DOHH2 (cell line): ENCODE data around the gene SEMA3D.

Experiments used
- CTCF ChIP-seq: fragments of 200-600 bp; sonication (generic); IDR thresholded peaks from one replicate; pipeline ENCODE4 v1.5.1; 2014; ENCODE audit warnings: antibody characterized with exemption, mild to moderate bottlenecking, low read depth, low read length; ENCODE audit not compliant: poor library complexity, severe bottlenecking
- EZH2phosphoT487 ChIP-seq: fragments of 200-600 bp; sonication (generic); IDR thresholded peaks from 2 replicates; pipeline ENCODE4 v1.6.1; 2017; ENCODE audit warnings: borderline replicate concordance, mild to moderate bottlenecking, antibody characterized with exemption, low read length, moderate library complexity, mixed read lengths

- TF ChIP-seq CTCF (no peak), EZH2phosphoT487 (no peak)
Observed at GRCh38 chr7:85081846-85082245, 105.0 kb downstream of the SEMA3D start.
